HG03457 (cell line): ENCODE results near the gene AKAP3.

Source experiments
- ATAC-seq: cut with Tn5 transposase; IDR thresholded peaks from one replicate; pipeline ENCODE4 v1.9.1; 2021; ENCODE audit warnings: moderate number of reproducible peaks; ENCODE audit not compliant: unreplicated experiment

The AKAP3 gene

GRCh38 chr12:4648501-4649357, at the start of gene AKAP3, which contains the start of gene NDUFA9:
Gene AKAP3, minus strand, starts transcription at chr12:4649051. Its CDS starts 10,855 bp downstream, at chr12:4638196.
Gene NDUFA9, plus strand, starts transcription at chr12:4649114. Its CDS starts 13 bp downstream, at chr12:4649127.
- ATAC-seq = peak; percentile 65

GRCh38 chr12:4690760-4691159, 41.9 kb upstream of the AKAP3 start:
- no peak for ATAC-seq

DNA sequence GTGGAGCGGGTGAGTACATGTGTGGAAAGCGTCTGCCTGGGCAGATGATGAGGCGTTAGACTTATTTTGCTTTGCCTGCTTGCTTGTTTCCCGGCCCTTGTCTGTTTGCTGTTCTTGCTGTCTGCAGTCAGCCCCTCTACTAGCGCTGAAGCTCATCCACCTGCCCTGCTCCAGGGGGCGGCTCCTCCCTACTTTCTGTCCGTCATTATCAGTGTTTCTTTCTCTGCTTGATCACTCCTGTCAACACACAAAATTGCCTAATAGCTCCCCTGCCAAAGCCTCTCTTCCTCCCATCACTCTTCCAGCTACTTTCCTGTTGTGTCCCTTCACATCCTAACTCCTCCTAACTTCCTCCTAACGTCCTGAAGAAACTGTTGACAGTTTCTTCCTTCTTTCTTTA, 36.5 kb upstream of the AKAP3 start:
- ATAC-seq = no peak

GRCh38 chr12:4681732-4682131, 32.9 kb upstream of the AKAP3 start:
- no peak for ATAC-seq

GRCh38 chr12:4679711-4680110, 30.9 kb upstream of the AKAP3 start:
- ATAC-seq = no peak

DNA sequence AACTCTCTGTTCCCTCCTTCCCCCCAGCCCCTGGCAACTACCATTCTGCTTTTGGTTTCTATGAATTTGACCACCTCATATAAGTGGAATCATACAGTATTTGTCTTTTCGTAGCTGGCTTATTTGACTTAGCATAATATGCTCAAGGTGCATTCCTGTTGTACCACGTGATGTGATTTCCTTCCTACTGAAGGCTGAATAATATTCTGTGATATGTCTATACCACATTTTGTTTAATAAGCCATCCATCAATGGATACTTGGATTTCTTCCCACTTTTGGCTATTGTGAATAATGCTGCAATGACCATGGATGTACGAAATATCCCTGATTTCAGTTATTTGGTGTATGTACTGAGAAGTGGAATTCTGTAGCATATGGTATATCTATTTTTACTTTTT, 16.4 kb upstream of the AKAP3 start:
- no peak for ATAC-seq

GRCh38 chr12:4663971-4664505, 15.2 kb upstream of the AKAP3 start:
- no peak for ATAC-seq

- ATAC-seq = no peak
These were observed 4.8 kb upstream of the AKAP3 start for GRCh38 chr12:4653691-4654090.

DNA sequence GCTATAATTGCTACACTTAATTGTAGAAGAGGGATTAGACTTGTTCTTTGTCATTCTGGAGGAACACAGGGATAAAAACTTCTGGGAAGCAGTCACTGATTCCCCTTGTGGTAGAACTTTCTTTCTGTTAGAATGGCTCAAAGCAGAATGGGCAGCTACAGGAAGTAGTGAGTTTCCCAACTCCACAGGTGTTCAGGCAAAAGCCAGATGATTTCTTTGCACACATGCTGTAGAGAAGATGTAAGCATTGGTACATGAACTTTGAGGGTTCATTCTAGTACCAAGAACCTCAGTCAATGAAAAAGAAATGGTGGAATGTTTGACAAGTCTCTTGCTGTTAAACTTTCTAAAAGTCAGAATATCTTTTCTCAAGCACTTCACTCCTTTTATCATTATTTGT, 4.4 kb upstream of the AKAP3 start:
- no peak for ATAC-seq

DNA sequence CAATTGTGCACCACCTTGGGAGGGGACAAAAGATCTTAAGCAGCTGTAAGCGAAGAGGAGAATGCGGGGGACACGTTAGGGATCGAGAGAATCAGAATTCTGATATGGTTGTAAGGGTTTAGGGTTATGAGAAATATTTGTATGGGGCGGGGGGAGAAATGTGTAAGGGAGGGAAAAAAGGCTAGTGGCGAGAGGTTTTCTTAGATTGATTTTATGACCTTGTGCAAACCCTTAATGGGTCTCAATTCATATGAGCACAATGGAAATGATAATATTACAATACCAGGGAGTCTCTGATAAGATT, 459 bp upstream of the AKAP3 start:
- ATAC-seq = peak; percentile 20

DNA sequence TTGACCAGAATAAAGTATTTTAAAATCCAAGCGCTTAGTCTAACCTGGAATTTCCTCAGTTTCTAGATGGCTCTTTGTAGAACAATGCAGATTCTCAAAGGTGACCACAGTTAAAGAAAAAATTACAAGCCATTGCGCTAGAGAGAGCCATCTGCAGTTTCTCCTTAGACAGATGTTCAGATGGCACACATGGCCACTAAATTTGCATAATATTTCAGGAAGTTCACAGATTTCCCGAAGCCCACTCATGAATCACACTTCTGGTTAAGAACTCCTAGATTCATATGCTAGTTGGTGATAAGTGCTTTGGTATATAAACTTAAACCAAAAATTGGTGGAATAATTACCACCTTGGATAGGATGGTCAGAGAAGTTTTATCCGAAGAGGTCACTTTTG, 749 bp downstream of the AKAP3 start:
- ATAC-seq = no peak

DNA sequence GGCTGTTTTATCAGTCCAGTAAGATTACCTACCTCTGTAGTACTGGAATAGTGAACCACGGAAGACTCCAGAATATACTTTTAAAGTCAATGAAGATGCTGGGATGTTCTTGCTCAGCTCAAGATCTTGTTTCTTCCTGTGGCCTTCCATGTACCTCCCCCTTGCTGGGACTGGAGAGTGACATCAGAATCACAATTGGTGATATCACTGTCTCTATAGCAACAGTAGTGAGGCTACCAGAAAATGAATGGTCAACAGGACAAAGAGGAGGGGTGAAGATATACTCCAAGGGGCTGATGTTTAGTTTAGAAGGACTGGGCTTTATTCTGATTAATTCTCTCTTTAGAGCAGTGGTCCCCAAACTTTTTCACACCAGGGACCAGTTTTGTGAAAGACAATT, 3.8 kb downstream of the AKAP3 start:
- no peak for ATAC-seq

- ATAC-seq = no peak
These were observed 5.1 kb downstream of the AKAP3 start for GRCh38 chr12:4643747-4644146.

DNA sequence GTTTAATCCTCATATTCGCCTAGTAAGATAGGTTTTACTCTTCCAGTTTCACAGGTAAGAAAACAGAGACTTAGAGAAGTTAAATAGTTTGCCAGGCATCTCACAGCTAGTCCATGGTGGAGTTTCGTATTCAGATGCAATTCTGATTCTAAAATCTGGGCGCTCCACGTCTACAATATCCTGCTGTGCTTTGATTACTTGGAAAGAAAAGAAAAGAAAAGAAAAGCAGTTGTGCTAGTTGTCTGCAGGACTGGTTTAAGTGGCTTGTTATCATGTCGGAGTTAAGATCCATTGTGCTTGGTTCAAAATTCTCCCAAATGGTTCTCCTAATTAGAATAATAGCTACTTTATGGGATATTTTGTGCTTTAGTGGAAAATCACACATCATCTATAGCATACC, 18.6 kb downstream of the AKAP3 start:
- no peak for ATAC-seq

GRCh38 chr12:4628406-4628805, 20.4 kb downstream of the AKAP3 start:
- ATAC-seq = no peak

- ATAC-seq = no peak
These were observed 22.3 kb downstream of the AKAP3 start for GRCh38 chr12:4626543-4626942.

DNA sequence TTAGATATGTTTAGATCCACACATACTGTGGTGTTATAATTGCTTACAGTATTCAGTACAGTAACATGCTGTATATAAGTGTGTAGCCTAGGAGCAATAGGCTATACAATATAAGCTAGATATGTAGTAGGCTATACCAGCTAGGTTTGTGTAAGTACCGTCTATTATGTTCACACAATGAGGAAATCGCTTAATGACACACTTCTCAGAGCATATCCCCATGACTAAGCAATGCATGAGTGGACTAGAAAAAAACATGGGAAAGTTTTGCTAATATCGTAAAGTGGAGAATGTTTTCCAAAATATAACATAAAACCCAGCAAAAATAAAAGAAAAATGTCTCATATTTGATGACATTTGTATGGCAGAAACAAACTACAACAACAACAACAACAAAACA, 27.3 kb downstream of the AKAP3 start:
- no peak for ATAC-seq

GRCh38 chr12:4615667-4616066, 33.2 kb downstream of the AKAP3 start:
- ATAC-seq = no peak

DNA sequence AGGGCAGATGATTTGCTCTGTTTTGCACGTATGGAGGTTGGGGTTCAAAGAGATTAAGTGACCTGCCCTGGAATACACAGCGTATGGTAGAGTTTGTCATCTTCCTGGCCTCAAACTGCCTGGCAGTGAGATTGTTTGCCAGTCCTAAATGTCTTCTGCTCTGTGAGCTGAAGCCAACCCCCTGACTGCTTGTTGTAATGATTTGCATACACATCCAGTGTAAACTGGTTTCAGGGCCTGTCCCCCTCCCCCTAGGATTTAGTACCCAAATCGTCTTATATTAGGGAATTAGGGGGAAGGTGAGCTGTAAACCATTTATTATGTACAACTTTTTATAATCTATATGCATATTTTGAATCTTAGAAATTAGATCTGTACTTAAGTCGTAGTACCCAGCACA, 38.4 kb downstream of the AKAP3 start:
- ATAC-seq = no peak

DNA sequence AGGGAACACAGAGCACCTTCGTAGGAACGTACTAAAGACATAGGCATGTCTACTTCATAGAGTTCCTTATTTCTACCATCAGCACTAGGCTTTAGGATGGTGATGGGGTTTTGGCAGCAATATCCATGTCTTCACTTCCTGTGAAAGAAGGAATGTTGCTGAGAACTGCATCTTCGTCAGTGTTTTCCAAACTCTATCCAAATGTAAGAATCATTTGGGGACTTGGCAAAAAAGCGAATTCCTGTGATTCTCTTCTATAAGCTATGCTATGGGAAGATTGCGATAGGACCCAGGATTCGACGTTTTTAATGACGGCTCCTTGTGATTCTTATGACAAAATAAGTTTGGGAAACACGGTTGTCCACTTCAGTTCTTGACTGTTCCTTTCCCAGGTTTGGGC, 39.8 kb downstream of the AKAP3 start:
- no peak for ATAC-seq

GRCh38 chr12:4607056-4607455, 41.8 kb downstream of the AKAP3 start:
- ATAC-seq = no peak

DNA sequence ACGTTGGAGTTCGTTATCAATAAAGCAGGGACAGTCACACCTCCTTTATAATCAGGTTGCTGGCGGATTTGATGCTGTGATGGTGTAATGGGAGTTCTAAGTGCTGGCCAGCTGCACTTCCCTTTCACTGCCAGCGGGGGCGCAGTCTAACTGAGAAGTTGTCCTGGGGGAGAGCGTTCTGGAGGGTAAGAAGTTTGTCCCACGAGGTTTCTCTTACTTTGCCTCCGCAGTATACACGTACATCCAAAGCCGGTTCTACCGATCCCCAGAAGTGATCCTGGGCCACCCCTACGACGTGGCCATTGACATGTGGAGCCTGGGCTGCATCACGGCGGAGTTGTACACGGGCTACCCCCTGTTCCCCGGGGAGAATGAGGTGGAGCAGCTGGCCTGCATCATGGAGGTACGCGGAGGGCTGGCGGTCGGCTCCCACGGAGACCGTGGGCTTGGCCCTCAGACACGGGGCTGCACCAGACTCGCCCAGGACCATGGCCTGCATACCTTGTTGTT, 44.1 kb downstream of the AKAP3 start:
- ATAC-seq = peak; percentile 72

GRCh38 chr12:4603946-4604345, 44.9 kb downstream of the AKAP3 start:
- ATAC-seq = no peak
